Activated CD8-positive, alpha-beta memory T cell treated with anti-CD3 and anti-CD28 coated beads, Interleukin-2, amount 50 U/mL, for 4 hours (primary cell): ENCODE data around the gene VPS52.
"Not testable (repeated sequence)": the region's sequence is repeated elsewhere in the genome, so short reads cannot be mapped to it uniquely, and the experiment has no call there.

Source experiments
- DNase-seq: peaks from one replicate; pipeline ENCODE4 v3.0.0-alpha.2; 2020

VPS52 gene

GRCh38 chr6:33278810-33279209 is 7.1 kb upstream of the VPS52 start:
- no peak for DNase-seq

DNA sequence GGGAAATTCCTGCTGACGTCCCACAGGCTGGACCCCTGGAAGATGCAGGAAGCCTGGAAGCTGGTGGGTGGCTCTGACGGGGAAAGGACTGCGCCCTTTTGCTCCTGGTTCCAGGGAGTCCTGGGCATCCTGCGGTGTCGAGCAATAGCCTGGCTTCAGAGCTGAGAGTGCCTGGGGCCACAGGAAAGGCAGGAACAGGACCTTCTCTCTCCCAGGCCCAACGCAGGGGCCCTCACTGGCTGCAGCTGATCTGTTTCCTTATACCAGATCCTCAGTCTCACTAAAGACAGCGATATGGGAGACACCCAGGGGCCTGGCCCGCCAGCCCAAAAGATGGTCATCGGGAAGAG is 6.7 kb upstream of the VPS52 start:
- no peak for DNase-seq

DNA sequence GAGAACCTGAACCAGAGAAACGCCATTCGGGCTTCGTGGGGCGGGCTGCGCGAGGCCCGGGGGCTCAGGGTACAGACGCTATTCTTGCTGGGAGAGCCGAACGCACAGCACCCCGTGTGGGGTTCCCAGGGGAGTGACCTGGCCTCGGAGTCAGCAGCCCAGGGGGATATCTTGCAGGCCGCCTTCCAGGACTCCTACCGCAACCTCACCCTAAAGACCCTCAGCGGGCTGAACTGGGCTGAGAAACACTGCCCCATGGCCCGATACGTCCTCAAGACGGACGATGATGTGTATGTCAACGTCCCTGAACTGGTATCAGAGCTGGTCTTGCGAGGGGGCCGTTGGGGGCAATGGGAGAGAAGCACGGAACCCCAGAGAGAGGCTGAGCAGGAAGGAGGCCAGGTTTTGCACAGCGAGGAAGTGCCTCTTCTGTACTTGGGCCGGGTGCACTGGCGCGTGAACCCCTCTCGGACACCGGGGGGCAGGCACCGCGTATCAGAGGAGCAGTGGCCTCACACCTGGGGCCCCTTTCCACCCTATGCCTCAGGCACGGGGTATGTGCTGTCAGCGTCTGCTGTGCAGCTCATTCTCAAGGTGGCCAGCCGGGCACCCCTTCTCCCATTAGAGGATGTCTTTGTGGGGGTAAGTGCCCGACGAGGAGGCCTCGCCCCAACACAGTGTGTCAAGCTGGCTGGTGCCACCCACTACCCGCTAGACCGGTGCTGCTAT is 6.2 kb upstream of the VPS52 start:
- no peak for DNase-seq

DNA sequence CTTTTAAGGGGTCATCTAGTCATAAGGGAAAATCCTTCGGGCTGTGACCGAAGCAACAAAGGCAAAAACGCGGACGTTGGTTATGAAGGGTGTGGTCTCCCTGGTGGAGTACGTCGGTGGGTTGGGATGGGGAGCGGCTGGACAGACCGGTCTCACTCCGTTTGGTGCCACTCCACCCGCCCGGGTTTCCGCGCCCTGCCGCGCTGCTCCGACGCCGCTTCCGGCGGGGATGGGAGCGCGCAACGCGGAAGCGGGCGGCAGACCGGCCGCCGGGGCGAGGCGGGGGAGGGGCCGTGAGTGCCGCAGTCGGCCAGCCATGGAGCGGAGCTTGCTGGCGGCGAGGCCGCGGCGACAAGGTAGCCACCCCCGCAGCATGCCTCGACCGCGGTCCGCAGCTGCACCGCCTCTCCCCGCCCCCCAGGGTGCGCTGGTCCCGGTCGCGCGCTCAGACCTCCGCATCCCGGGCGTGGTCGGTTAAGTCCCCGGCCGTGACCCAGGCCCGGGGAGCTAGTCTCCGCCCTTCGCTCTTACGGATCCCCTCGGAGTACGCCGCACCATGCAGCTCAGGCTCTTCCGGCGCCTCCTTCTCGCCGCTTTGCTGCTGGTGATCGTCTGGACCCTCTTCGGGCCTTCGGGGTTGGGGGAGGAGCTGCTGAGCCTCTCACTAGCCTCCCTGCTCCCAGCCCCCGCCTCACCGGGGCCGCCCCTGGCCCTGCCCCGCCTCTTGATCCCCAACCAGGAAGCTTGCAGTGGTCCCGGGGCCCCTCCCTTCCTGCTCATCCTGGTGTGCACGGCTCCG is 5.4 kb upstream of the VPS52 start, which contains the start of gene B3GALT4:
Gene B3GALT4, plus strand, starts transcription at position 260 of the 799 bp plus-strand sequence. Its CDS starts 297 bp downstream, at position 557.
- peak; percentile 67 for DNase-seq

DNA sequence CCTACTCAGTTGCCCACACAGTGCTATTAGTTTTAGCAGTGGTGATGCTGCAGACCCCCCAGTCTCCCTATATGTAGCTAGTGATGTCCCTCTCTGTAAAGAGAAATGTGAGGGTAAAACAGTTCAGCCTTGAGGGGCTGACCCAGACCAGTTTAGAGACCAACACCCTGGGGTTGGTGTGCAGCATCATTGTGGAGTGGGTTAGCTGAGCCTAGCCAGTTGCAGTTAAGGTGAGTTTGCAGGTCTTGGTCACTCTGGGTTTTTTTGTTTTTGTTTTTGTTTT is 4.8 kb upstream of the VPS52 start:
- no peak for DNase-seq

DNA sequence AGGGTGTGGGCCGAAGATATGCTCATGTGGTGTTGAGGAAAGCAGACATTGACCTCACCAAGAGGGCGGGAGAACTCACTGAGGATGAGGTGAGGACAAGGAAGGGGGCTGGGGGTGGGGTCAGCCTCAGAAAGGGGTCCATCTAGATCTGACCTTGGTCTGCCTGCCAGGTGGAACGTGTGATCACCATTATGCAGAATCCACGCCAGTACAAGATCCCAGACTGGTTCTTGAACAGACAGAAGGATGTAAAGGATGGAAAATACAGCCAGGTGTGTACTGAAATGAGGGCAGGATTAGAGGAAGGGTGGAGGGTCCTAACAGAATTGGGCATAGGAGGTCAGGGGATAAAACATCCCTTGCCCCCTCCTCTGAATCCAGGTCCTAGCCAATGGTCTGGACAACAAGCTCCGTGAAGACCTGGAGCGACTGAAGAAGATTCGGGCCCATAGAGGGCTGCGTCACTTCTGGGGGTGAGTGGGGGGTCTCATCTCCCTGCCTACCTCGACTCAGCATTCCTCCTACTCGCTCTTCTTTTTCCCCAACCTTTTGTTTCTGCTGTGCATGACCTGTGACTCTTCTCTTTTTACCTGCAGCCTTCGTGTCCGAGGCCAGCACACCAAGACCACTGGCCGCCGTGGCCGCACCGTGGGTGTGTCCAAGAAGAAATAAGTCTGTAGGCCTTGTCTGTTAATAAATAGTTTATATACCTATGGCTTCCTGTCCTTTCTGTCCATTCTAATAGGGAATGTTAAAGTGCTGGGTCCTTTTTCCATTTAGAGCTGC is 4.3 kb upstream of the VPS52 start:
- DNase-seq: not testable (repeated sequence)

GRCh38 chr6:33273924-33274902 is 2.5 kb upstream of the VPS52 start:
- no peak for DNase-seq

GRCh38 chr6:33273129-33273923 is 1.6 kb upstream of the VPS52 start:
- DNase-seq: no peak

GRCh38 chr6:33272275-33273128 is 826 bp upstream of the VPS52 start:
- DNase-seq: no peak

DNA sequence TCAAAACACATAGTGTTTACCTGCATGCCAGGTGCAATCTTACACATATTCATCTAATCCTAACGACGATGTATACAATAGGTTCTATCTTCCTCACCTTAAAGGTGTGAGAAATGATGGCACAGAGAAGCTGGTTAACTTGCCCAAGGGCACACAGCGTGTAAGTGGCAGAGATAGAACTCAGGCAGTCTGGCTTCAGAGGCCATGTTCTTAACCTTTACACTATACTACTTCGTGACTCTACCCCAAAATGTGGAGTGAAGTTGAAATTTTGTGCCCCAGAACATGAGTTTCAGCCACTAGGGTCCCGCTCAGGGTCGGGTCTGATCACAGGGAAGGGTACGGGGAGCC is 584 bp downstream of the VPS52 start:
- no peak for DNase-seq

DNA sequence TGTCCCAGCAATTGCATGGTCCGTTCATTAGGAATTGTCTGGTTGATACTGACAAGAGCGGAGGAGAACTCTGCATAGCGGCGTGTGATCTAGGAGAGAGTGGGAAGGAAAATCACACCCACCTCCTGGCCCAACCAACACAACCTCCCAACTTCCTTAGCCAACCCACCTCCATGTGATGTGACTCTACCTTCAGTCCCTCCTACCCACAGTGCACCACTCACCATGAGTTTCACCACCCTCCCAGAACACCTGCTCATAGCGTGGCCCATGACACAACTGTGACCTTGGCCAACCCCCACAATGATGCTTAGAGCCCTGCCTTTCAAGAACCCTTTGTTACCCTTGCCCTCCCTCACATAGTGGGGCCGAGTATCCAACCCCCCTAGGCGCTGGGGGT is 7.7 kb downstream of the VPS52 start:
- DNase-seq: no peak

- not testable (repeated sequence) for DNase-seq
These were observed 9.2 kb downstream of the VPS52 start for GRCh38 chr6:33262490-33262889.

GRCh38 chr6:33259032-33259431 is 12.6 kb downstream of the VPS52 start:
- no peak for DNase-seq

GRCh38 chr6:33254591-33254990 is 17.1 kb downstream of the VPS52 start:
- no peak for DNase-seq

DNA sequence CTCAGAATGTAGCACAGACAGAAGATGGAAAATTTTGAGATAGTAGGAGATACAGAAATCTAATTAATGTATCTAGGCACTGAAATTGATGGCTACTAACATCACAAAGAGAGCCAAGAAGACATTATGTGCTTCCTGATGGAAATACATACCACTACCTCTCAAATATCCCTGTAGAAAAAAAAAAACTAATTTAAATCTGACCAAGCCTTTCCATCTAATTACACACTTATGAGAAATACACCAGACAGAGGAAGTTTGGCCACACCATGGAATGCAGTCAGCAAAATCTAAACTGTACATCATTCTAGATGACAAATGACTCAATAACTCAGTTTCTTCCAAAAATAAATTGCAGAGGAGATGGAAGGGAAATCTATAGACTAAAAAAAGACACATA is 18.9 kb downstream of the VPS52 start:
- no peak for DNase-seq

DNA sequence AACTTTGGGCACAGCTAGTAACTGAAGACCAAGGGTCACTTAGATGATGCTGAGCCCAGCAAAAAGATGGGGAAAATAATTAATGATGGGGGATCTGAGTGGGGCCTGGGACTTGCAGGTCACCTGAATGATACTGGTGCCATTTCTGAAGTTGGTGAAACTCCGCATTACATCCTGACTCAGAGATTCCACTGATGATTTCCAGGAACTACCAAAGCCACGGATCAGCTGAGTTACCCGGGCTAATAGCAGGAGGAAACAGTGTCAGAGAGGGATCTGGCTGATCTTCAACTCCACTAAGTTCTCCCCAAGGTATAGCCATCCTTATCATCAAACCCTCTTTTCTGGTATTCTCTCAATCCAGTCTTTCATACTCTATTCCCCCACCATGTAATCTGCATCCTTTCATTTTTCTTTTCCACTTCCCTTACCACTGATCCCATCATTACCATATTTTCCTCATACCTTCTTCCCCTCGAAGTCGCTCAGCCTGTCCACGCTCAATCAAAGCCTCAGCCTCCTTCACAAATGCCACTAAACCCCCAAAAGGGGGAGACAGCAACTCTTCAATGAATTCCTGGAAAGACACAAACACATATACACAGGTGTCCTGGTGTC is 20.2 kb downstream of the VPS52 start:
- DNase-seq: no peak

GRCh38 chr6:33250731-33251130 is 20.9 kb downstream of the VPS52 start:
- DNase-seq: no peak

DNA sequence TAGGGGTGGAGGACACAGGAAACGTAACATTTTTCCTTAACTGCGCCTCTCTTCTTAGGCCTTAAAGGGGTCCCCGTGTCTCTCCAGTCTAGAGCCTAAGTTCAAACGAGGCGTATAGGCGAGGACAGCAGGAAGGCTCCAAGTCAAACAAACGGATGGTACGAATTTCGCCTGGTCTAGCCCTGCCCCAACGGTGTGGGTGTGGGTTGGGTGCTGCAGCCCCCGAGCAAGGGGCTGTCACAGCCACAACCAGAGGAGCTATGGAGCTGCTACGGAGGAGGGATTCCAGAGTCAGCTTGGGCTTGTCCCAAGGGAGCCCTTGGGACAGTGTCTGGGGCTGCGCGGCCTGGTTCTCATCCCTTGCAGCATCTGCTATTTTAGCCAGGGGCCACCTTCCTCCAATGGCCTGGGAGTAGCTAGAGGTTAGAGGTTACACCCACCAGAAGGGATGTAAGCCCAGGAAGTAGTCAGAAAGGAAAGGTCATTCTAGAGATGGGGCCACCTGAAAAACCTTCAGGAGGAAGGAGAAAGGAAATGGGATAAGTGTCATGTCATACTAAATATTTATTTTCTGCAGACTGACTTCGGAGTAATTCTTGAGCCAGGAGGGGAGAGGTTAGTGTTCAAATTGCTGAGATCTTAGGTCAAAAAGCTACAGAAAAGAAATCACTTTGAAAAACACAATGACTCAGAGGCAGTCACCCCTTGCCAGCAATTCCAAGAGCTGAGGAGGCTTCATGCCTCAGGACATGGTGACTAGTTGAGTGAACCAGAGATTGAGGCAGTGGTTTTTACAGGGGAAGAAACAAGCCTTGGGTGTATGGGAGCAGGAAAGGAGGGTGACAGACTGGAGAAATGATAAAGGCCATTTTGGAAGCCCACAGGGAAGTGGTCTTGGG is 21.7 kb downstream of the VPS52 start:
- DNase-seq: peak; percentile 20
